IMR-90 (cell line): ENCODE results near the gene KYNU. TPM values are rescaled to one million over a fixed set of nuclear protein-coding genes. Genes with fewer than 3 reads are reported as not detected.

ENCODE experiments used
- ATAC-seq: fragments of 200-7000 bp; cut with Tn5 transposase; 2 replicates; pipeline ENCODE4 v1.9.1; 2020; ENCODE audit warnings: low read depth, mild to moderate bottlenecking, moderate library complexity
- BruUV-seq: library from RNA; stranded (reverse); fragments of 400-500 nt; replicated peaks from 2 replicates; lab custom pipeline; 2021; lab: Mats Ljungman, UMichigan
- CTCF ChIA-PET: fragments of 300-600 bp; formaldehyde crosslinking; extraction: SDS; loops from one replicate; lab custom pipeline; 2021; ENCODE audit warnings: antibody characterized with exemption; lab: Yijun Ruan, JAX
- POLR2A ChIA-PET: fragments of 300-600 bp; sonication (Branson Sonifier 250); formaldehyde crosslinking; loops from one replicate; lab custom pipeline; 2022; ENCODE audit warnings: antibody characterized with exemption; ENCODE audit not compliant: unreplicated experiment; lab: Charles Lee
- DNase-seq: peaks from one replicate; pipeline ENCODE4 v3.0.0; 2013
- H2AFZ ChIP-seq: replicated peaks from 2 replicates; pipeline ENCODE3; 2013; ENCODE audit warnings: low read length, mild to moderate bottlenecking; ENCODE audit not compliant: poor library complexity
- H2AK5ac ChIP-seq: 2 replicates; pipeline ENCODE4 v1.6.1; 2013; ENCODE audit warnings: low read depth, low read length, inconsistent platforms
- H2AK9ac ChIP-seq: replicated peaks from 2 replicates; pipeline ENCODE3; 2013; ENCODE audit warnings: mild to moderate bottlenecking, low read depth, low read length, moderate library complexity; ENCODE audit not compliant: poor library complexity
- H2BK120ac ChIP-seq: 2 replicates; pipeline ENCODE4 v1.6.1; 2013; ENCODE audit warnings: low read depth, low read length, inconsistent platforms
- H2BK15ac ChIP-seq: 3 replicates; pipeline ENCODE4 v1.6.1; 2013; ENCODE audit warnings: low read depth, low read length, inconsistent platforms
- H2BK20ac ChIP-seq: 2 replicates; pipeline ENCODE4 v1.6.1; 2013; ENCODE audit warnings: low read depth, mild to moderate bottlenecking, inconsistent platforms, low read length, moderate library complexity
- H2BK5ac ChIP-seq: 2 replicates; pipeline ENCODE4 v1.6.1; 2013; ENCODE audit warnings: mild to moderate bottlenecking, low read depth, low read length, inconsistent platforms; ENCODE audit not compliant: poor library complexity, severe bottlenecking
- H3K14ac ChIP-seq: replicated peaks from 2 replicates; pipeline ENCODE4 v1.6.1; 2013; ENCODE audit warnings: low read depth, low read length, inconsistent platforms
- H3K18ac ChIP-seq: 2 replicates; pipeline ENCODE4 v1.6.1; 2013; ENCODE audit warnings: low read depth, low read length, control low read depth
- H3K23ac ChIP-seq: 2 replicates; pipeline ENCODE4 v1.6.1; 2013; ENCODE audit warnings: low read depth, low read length, inconsistent platforms
- H3K27ac ChIP-seq: 2 replicates; pipeline ENCODE4 v1.5.1; 2013; ENCODE audit warnings: mild to moderate bottlenecking, control low read depth, low read length; ENCODE audit not compliant: insufficient read depth
- H3K27me3 ChIP-seq: 2 replicates; pipeline ENCODE4 v1.6.1; 2013; ENCODE audit warnings: low read length; ENCODE audit not compliant: control insufficient read depth, insufficient read depth
- H3K36me3 ChIP-seq: 2 replicates; pipeline ENCODE4 v1.6.1; 2013; ENCODE audit warnings: low read length, mixed read lengths; ENCODE audit not compliant: control insufficient read depth, insufficient read depth
- H3K4ac ChIP-seq: 2 replicates; pipeline ENCODE4 v1.6.1; 2013; ENCODE audit warnings: low read depth, low read length, inconsistent platforms
- H3K4me1 ChIP-seq: 2 replicates; pipeline ENCODE4 v1.6.1; 2013; ENCODE audit warnings: low read length, mixed read lengths; ENCODE audit not compliant: control insufficient read depth, insufficient read depth
- H3K4me2 ChIP-seq: 2 replicates; pipeline ENCODE4 v1.6.1; 2013; ENCODE audit warnings: low read depth, mild to moderate bottlenecking, control low read depth, low read length, moderate library complexity
- H3K4me3 ChIP-seq: 2 replicates; pipeline ENCODE4 v1.5.1; 2013; ENCODE audit warnings: low read depth, mild to moderate bottlenecking, control low read depth, low read length, moderate library complexity; ENCODE audit not compliant: insufficient read depth
- H3K56ac ChIP-seq: 2 replicates; pipeline ENCODE4 v1.6.1; 2013; ENCODE audit warnings: low read length, inconsistent platforms; ENCODE audit not compliant: insufficient read depth; ENCODE audit errors: extremely low read depth
- H3K79me1 ChIP-seq, 2 experiments: 2 replicates each; pipeline ENCODE4 v1.6.1; 2013; ENCODE audit warnings: low read length in 2 of 2, inconsistent platforms in 1 of 2, low read depth in 1 of 2
- H3K9ac ChIP-seq: 2 replicates; pipeline ENCODE4 v1.6.1; 2013; ENCODE audit warnings: low read depth, low read length, control low read depth
- H3K9me1 ChIP-seq: 2 replicates; pipeline ENCODE4 v1.6.1; 2013; ENCODE audit warnings: low read length, inconsistent platforms; ENCODE audit not compliant: insufficient read depth
- H3K9me3 ChIP-seq: 2 replicates; pipeline ENCODE4 v1.6.1; 2013; ENCODE audit warnings: low read length; ENCODE audit not compliant: control insufficient read depth, insufficient read depth
- H4K20me1 ChIP-seq: 2 replicates; pipeline ENCODE4 v1.6.1; 2013; ENCODE audit warnings: low read length, inconsistent platforms; ENCODE audit not compliant: insufficient read depth
- H4K5ac ChIP-seq: 2 replicates; pipeline ENCODE4 v1.6.1; 2013; ENCODE audit warnings: mild to moderate bottlenecking, low read depth, low read length, control low read depth
- H4K8ac ChIP-seq, 2 experiments: 2 replicates each; pipeline ENCODE4 v1.6.1; 2013; ENCODE audit warnings: low read depth in 2 of 2, low read length in 2 of 2, control low read depth in 1 of 2, inconsistent platforms in 1 of 2
- H4K91ac ChIP-seq: 2 replicates; pipeline ENCODE4 v1.6.1; 2013; ENCODE audit warnings: low read depth, low read length, inconsistent platforms; ENCODE audit not compliant: insufficient read depth
- CEBPB ChIP-seq: IDR thresholded peaks from 2 replicates; pipeline ENCODE4 v1.6.1; 2012; ENCODE audit warnings: low read depth, low read length, improper control_type of control experiment
- CHD1 ChIP-seq: IDR thresholded peaks from 2 replicates; pipeline ENCODE4 v1.6.1; 2012; ENCODE audit warnings: low read depth, low read length, improper control_type of control experiment
- FOS ChIP-seq: fragments of 150-350 bp; IDR thresholded peaks from 2 replicates; pipeline ENCODE4 v1.6.1; 2016; ENCODE audit warnings: low read depth, low read length
- MAFK ChIP-seq: IDR thresholded peaks from 2 replicates; pipeline ENCODE4 v1.6.1; 2012; ENCODE audit warnings: low read depth, low read length, improper control_type of control experiment
- NFE2L2 ChIP-seq: fragments of 150-350 bp; IDR thresholded peaks from 2 replicates; pipeline ENCODE4 v1.6.1; 2016; ENCODE audit warnings: low read depth, mild to moderate bottlenecking, low read length
- RCOR1 ChIP-seq: IDR thresholded peaks from 2 replicates; pipeline ENCODE4 v1.6.1; 2012; ENCODE audit warnings: mild to moderate bottlenecking, low read length, improper control_type of control experiment; ENCODE audit not compliant: insufficient replicate concordance
- WGBS, 2 experiments: methylation state at CpG; one replicate each; pipeline versions ENCODE4 v1.1.5 to v1.1.7; 2013; ENCODE audit warnings: missing lambda C conversion rate in 2 of 2; ENCODE audit not compliant: insufficient read length in 1 of 2; ENCODE audit errors: extremely low coverage in 2 of 2; 5-methylcytosine and 5-hydroxymethylcytosine counted together
- dilution Hi-C: fragments of 300-500 bp; cut with HindIII; formaldehyde crosslinking; loops from one replicate; pipeline ENCODE4 v1.14.3; 2018; ENCODE audit warnings: low sequenced_read_pairs; ENCODE audit not compliant: unreplicated experiment
- in situ Hi-C: fragments of 300-500 bp; cut with MboI; formaldehyde crosslinking; loops from 3 replicates; pipeline ENCODE4 v1.14.3; 2019; ENCODE audit warnings: low sequenced_read_pairs, inconsistent platforms, mixed read lengths
- intact Hi-C: fragments of 100-400 bp; cut with micrococcal nuclease; formaldehyde crosslinking; loops from 2 replicates; pipeline ENCODE4 v1.10.0; 2022
- polyA plus RNA-seq, 3 experiments: library from polyadenylated mRNA; depleted of rRNA; stranded (reverse); fragments of >200 nt; gene quantifications; 2 replicates each; pipeline ENCODE4 v1.2.3, GENCODE V29; 2012; ENCODE audit warnings: low replicate concordance in 1 of 3
- total RNA-seq: library from RNA; depleted of rRNA; stranded (reverse); fragments of >200 nt; gene quantifications from 2 replicates; pipeline ENCODE4 v1.2.3, GENCODE V29; 2012
- TF ChIP-seq, protein P1 (sequence below): fragments of 150-350 bp; IDR thresholded peaks from 2 replicates; pipeline ENCODE4 v1.6.1; 2017; ENCODE audit warnings: mild to moderate bottlenecking, antibody characterized with exemption, low read length, low read depth
- TF ChIP-seq, protein P2 (sequence below): fragments of 150-350 bp; IDR thresholded peaks from 2 replicates; pipeline ENCODE4 v1.6.1; 2016; ENCODE audit warnings: low read depth, mild to moderate bottlenecking, low read length, moderate library complexity, borderline replicate concordance

The KYNU gene
- total and polyA plus RNA-seq, 2 of the 4 experiments (the other 2 are of a cell fraction), result 0.75 to 2.9 TPM

DNA sequence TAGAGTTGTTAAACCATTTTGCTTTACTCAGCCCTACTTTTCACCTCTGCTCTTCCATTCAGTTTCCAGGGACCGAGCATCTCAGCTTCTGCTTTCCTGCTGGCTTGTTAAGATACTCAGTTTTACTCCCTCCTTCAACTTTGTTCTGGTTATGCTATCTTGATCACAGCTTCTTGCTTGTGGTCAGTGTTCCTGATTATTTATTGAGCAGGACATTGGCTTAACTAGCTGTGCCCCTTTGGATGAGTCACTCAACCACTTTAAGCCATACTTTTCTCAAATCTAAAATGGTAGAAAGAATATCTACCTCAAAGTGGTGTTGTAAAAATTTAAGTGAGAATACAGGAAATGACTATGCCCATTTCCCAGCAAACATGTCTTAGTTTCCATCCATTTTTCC, 124.0 kb downstream of the KYNU start:
- Histone ChIP-seq H3K4me2 (no peak overlapping the region), H3K27ac (no peak overlapping the region), H4K5ac (no peak overlapping the region), H3K9ac (no peak overlapping the region), H3K4me1 (no peaks in the 10 kb centered on the region), H2BK15ac (no peak overlapping the region), H2BK120ac (no peak overlapping the region), H2AK9ac (no peak overlapping the region), H2BK20ac (no peak overlapping the region), H3K9me1 (no peaks in the 10 kb centered on the region), H3K4ac (no peak overlapping the region), H3K4me3 (no peak overlapping the region), H2BK5ac (no peak overlapping the region), H3K9me3 (no peaks in the 10 kb centered on the region), H2AK5ac (no peak overlapping the region), H4K20me1 (no peaks in the 10 kb centered on the region), H4K8ac (no peak overlapping the region), H3K18ac (no peak overlapping the region), H2AFZ (no peak overlapping the region), H3K56ac (no peak overlapping the region), H3K23ac (no peak overlapping the region), H4K91ac (no peak overlapping the region), H3K27me3 (peaks cover 1% of the 10 kb centered on the region; the same call in 1 of the 2 replicates), H3K36me3 (no peaks in the 10 kb centered on the region), H3K14ac (no peak overlapping the region), H3K79me1 (no peaks in the 10 kb centered on the region)
- BruUV-seq, result no TSS peak
- ChIA-PET CTCF (no interaction called here), POLR2A (no interaction called here)
- dilution Hi-C loops (no loop called here), in situ Hi-C loops (no loop called here), intact Hi-C loops (no loop called here)
- ATAC-seq (no peak), DNase-seq (peak; percentile 1)
- WGBS, 2 experiments, result no CpG with 5 or more reads among the region's 1 CpG
- TF ChIP-seq, protein P1, sequence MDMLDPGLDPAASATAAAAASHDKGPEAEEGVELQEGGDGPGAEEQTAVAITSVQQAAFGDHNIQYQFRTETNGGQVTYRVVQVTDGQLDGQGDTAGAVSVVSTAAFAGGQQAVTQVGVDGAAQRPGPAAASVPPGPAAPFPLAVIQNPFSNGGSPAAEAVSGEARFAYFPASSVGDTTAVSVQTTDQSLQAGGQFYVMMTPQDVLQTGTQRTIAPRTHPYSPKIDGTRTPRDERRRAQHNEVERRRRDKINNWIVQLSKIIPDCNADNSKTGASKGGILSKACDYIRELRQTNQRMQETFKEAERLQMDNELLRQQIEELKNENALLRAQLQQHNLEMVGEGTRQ, result no peak
- no peak for TF ChIP-seq CEBPB
- TF ChIP-seq, protein P2, sequence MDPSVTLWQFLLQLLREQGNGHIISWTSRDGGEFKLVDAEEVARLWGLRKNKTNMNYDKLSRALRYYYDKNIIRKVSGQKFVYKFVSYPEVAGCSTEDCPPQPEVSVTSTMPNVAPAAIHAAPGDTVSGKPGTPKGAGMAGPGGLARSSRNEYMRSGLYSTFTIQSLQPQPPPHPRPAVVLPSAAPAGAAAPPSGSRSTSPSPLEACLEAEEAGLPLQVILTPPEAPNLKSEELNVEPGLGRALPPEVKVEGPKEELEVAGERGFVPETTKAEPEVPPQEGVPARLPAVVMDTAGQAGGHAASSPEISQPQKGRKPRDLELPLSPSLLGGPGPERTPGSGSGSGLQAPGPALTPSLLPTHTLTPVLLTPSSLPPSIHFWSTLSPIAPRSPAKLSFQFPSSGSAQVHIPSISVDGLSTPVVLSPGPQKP, result no peak
- TF ChIP-seq FOS, result no peak
- TF ChIP-seq RCOR1, result no peak
- TF ChIP-seq NFE2L2, result no peak
- TF ChIP-seq MAFK, result no peak
- TF ChIP-seq CHD1, result no peak
